ENCODE data around the gene ITGB4. TPM values are rescaled to one million over a fixed set of nuclear protein-coding genes. Genes with fewer than 3 reads are reported as not detected.

ITGB4 gene
- total RNA-seq, 1 donor from 2014 or later: 34.4 TPM

DNA sequence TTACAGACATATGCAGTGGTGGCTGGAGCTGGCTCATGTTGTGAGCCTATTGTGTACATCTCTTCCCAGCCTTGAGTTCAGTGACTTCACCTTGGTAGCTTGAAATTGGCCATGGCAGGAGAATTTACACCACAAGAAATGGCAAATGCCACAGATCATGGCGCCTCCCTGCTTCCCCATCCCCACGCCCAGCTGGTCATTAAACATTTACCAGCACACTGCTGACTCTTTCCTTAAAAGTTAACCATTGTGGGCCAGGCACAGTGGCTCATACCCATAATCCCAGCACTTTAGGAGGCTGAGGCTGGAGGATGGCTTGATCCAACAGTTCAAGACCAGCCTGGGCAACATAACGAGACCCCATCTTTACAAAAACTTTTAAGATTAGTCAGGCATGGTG is 22.6 kb upstream of the ITGB4 start:
- DNase-seq: no peak

DNA sequence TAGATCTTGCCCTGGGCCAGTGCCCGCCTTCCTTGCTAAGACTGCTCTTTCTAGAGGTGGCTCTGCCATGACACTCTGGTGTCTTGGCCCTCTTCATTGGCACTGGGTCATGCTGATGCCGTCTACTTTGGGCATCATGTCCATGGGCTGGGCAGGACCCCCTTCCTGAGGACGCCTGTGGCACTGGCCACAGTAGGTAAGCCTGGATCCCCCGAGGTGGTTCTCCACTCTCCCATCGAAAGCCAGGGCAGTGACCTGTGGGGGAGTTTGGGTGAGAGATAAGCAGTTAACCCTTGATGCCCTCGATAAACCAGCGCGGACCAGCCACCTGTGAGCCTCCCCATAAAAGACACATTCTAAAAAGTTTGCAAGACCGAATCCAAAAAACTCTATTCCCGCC is 20.0 kb upstream of the ITGB4 start:
- no peak for DNase-seq

DNA sequence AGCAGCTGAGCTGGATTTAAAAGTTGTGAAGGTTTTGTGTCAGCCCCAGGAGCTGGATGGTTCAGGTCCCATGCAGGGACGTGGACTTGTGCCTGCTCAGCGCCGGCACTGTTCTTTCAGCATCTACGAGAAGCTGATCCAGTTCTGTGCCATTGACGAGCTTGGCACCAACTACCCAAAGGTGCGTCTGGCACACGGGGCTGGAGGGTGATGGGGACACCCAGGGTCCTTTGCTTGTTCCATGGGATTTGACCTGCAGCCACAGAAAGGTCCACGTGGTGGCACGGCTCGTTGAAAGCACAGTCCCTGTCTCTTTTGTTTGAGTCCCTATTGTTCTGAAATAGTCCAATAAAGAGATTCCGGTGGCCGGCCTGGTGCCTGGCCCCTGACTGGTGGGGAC is 18.1 kb upstream of the ITGB4 start:
- DNase-seq: no peak

DNA sequence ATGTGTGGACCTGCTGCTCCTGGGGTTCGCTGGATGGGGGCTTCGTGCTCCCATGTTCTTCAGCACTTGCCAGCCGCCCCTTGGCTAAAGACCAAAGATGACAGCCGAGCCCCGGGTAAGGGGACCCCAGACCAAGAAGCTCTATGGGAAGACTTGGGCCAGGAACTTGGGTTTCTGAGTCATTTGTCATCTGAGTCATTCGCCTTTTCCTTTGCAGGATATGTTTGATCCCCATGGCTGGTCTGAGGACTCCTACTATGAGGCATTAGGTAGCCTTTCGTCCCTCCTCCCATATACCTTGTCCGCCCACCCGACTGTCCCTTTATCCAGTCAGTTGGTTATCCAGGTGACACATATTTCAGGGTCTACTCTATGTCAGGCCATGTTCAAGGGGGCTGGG is 17.7 kb upstream of the ITGB4 start:
- peak; percentile 67 for DNase-seq

DNA sequence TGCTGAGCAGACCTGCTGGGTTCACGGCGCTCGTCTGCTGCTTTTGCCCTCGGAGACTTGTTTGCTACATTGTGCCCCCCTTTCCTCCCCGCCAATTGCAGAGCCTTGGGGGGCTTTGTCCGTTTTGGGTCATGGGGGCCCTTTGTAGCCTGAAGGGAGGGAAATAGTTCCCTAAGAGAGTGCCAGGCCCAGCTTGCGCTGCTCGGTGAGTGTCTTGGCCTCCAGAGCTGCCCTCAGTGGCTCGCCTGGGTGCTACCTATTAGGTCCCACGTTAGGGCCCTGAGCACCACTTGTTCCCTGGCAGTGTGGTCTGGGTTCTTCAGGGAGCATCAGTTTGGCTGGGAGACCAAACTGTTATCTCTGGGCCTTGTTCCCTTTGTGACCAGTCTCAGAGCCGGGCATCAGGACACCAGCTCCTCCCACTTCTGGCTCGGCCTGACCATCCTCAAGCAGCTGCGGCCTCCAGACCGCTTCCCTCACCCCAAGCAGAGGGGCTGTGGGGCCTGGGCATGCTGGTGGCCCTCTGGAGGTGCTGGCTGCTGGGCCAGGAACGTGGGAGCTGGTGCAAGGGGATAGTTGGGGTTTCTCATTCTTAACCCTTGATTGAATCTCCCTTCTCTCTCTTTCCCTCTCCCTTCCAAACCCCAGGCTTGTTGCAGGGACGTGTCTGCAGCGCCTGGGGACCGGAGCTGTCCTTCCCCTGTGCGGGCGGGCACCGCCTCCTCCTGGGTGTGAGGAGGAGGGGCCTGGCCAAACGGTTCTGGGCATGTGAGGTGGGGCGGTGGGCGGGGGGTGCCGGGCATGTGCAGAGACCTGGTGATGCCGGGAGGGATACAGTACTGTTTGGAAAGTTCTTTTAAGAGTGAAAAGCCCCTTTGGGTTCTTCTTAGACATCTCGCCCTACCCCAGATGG is 16.0 kb upstream of the ITGB4 start:
- DNase-seq: no peak

DNA sequence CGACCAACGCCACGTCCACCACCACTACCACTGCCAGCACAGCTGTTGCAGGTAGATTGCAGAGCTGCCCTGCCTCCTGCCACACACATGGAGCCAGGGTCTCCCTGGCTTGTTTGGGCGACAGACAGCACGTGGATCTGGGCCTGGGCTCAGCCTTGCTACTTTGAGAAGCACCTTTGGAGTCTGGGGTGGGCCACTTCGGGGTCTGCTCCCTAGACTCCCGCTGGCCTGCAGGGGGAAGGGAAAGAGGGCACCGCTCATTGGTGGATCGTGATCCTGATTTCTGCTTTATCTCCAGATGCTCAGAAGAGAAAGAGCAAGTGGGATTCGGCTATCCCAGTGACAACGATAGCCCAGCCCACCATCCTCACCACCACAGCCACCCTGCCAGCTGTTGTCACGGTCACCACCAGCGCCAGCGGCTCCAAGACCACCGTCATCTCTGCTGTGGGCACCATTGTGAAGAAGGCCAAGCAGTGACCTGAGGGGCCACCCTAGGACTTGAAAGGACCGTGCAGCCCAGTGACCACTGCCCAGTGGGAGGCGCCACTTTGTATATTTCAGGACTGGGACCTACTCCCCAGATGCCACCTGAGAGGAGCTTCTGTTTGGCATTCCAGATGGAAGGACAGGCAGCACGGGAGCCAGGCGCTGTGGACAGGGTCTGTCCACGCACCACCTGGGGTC is 15.1 kb upstream of the ITGB4 start:
- no peak for DNase-seq

DNA sequence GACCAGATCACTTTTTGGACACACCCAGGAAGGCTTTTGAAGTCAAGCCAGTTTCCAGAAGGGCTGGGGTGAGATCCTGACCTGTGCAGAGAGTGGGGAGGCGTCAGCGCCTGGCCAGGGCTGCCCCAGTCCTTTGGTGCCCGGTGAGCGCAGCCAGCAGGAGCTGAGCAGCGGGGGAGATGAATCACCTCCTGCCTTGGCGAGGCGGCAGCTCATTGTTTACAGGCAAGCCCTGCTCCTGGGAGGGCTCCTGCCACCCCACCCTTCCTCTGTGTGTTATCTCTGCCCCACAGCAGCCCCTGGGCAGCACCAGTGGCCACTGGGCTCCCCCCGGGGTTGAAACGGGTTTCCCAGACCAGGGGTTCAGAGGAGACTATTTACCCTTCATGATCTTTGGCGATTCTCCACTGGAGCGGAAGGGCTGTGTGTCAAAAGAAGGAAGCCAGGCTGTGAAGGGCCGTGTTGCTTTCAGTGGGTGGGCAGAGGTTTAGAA is 14.1 kb upstream of the ITGB4 start:
- peak; percentile 95 for DNase-seq

DNA sequence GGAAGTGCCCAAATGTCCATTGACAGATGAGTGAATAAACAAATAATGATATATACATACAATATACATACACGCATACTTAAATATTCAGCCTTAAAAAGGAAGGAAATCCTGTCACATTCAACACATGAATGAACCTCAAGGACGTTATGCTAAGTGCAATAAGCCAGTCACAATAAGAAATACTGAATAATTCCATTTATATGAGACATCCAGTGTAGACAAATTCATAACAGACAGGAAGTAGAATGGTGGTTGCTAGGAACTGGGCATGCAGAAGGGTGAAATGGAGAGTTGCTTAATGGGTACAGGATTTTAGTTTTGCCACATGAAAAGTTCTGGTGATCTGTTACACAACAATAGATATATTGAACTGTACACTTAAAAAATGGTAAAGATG is 8.8 kb upstream of the ITGB4 start:
- no peak for DNase-seq

DNA sequence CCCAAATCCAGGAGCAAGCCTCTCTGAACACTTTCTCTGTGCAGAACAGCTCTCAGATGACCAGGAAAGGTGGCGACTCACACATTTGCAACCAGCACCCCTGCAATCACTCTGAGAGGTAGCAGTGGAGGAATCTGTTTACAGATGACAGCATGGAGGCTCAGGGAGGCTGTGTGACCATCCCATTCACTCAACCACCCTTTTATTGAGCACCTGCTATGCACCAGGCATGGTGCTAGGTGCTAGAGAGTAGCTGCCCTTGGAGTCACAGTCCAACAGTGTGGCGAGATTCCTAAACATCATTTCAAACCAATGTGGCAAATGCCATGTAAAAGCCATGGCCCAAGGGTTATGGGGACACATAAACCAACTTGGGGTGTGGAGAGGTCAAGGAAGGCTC is 1.5 kb upstream of the ITGB4 start:
- no peak for DNase-seq

DNA sequence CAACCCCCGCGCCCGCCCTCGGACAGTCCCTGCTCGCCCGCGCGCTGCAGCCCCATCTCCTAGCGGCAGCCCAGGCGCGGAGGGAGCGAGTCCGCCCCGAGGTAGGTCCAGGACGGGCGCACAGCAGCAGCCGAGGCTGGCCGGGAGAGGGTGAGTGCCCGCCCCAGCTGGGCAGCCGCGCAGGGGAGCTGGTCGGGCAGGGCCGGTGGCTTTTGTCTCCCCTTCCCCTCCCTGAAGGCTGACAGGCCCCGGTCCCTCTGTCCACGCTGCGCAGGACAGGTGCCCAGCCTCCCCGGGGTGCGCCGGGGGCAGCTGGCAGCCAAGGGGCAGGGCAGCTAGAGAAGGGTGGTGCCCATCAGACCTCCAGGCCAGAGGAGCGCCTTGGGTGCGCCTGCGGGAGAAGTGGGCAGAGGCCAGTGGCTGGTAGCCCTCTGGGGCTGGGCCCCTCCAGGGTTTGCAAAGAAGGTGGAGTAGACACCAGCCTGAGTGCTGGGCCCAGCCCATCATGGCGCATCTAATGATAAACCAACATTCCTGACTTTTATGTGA is 278 bp downstream of the ITGB4 start:
- no peak for DNase-seq

DNA sequence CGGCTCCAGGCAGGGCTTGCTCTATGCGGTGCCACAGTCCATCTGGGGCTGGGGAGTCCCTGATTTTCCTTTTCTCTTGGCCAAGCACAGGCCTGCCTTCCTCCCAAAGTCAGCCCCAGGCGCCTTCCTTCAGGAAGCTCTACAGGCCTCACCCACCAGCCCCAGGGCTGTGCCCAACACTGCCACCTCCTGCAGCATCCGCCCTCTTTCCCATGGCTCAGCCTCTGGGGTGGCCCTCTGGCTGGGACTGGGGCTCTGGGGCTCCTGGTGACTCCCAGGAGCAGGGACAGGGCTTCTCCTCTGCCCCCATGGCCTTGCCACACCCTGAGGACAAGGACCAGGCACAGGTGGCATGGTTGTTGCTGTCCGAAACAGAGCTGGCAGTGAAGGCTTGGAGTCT is 817 bp downstream of the ITGB4 start:
- DNase-seq: no peak

DNA sequence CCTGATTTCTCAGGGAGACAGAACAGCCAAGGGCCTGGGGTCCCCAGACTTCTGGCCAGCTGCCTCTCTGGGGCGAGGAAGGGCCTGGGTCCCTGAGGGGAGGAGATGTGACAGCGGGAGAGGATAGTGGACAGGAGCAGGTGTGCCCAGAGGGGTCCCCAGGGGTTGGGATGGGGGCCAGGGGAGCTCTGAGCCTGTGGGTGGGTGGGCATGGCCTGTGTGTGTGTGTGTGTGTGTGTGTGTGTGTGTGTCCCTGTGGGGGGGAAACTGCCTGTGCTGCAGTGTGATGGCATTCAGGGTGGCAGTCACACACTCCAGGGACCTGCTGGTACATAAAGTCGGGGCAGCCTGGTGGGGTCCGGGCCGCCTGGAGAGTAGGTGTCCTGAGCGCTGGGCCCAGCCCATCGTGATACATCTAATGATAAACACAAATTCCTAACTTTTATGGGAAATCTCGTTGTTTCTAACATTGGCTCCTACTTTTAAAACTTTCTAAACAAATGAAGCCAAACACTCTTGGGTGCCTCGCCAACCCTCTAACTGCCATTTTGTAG is 1.4 kb downstream of the ITGB4 start:
- DNase-seq: no peak

DNA sequence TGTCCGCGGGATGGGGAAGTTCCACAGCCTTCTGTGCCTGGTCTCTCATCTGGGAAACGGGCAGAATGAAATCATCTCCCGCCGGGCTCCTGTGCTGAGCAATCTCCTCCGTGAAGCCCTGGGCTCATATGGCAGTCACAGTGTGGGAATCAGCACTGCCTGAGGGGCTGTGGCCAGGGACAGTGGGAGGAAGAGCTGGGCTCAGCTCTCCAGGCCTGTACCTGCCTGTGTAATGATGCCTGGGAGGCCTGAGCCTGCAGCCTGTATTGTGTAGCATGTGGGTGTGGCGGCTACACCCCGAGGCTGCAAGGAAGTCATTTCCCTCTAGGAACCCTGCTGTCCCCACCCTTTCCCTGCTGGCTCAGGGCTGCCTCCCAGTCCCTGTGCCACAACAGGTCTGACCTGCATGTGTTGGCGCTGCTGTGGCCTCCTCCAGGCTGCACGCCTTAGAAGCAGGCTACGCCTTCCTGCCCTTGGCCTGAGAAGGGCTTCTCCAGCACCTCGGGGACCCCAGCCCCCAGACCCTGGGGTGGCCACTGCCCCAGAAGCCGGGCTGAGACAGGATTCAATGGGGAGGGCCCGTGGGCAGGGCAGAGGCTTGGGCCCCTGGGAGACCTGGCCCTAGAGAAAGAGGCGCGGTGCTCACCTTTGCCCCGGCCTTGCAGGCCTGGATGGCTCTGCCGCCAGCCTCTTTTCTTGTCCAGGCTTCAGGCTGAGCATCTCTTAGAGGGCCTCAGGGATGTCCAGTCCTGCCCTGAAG is 2.1 kb downstream of the ITGB4 start:
- DNase-seq: no peak

DNA sequence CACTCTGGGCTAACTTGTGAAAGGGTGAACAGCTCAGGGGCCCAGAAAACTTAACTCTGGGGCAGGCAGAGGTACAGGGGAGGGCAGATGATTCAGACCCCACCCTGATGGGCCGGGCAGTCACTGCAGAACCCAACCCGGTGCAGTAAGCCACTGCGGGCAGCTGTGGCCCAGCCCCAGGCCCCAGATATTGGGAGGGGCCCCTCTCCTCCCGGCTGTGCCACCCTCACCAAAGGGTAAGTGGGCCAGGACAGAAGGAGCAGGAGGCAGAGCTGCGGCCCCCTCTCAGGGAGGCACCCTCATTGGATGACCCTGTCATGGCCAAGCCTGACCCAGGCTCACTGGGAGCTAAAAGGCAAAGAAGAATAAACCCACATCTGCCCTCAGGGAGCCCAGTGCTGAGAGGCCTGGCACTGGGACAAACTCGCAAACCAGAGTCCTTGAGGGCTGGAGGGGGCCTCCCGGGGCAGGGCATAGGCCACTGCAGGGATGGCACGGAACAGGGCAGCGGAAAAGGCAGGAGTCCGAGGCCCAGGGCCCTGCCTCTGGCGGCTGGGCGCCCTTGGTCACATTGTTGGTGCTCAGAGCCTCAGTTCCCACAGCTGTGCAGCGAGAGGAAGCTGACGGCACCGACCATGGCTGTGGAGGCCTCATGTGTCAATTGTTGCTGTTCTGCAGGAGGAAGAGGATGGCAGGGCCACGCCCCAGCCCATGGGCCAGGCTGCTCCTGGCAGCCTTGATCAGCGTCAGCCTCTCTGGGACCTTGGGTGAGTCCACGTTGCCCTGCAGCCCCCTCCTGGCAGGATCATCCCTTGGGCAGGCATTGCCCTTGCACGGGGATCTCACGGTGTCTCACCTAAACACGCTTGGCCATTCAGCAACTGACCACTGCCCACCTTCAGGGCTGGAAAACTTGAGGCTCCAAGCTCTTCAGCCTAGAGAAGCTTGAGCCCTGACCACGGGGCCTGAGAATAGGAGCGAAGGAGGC is 3.1 kb downstream of the ITGB4 start:
- no peak for DNase-seq

DNA sequence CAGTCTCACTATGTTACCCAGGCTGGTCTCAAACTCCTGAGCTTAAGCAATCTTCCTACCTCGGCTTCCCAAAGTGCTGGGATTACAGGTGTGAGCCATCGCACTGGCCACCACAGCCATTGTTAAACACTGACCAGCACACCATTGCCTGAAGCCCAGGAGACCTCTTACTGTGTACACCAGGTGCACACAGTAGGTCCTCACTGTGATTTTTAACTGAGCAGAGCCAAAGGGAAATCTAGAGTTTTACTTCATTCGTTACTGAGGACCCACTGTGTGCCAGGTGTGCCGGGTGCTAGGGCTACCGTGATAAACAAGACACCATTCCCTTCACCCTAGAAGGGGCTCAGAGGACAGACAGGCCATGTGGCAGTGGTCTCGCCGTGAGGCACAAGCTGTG is 4.2 kb downstream of the ITGB4 start:
- DNase-seq: no peak

DNA sequence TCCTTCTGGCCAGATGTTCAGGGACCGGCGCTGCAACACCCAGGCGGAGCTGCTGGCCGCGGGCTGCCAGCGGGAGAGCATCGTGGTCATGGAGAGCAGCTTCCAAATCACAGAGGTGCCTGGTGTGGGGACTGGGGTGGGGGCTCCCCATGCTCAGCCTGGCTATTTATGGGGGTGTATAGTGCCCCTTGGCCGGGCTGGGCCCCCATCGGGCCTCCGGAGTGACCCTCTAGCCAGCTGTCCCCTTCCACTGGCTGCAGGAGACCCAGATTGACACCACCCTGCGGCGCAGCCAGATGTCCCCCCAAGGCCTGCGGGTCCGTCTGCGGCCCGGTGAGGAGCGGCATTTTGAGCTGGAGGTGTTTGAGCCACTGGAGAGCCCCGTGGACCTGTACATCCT is 6.1 kb downstream of the ITGB4 start:
- DNase-seq: no peak

DNA sequence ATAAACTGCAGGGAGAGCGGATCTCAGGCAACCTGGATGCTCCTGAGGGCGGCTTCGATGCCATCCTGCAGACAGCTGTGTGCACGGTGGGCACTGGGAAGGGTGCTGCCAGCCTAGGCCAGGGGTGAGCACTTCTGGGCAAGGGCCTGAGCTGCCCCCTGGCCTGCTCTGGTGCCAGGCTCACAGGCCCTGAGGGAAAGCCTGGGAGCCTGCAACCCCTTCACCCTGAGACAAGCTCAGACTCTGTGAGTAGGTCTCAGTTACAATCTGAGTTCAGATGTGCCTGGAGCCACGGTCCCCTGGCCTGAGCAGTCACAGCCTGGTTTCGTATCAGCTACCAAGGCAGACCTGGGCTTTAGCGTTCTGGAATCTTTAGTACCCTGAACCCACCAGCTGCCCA is 8.1 kb downstream of the ITGB4 start:
- DNase-seq: no peak

DNA sequence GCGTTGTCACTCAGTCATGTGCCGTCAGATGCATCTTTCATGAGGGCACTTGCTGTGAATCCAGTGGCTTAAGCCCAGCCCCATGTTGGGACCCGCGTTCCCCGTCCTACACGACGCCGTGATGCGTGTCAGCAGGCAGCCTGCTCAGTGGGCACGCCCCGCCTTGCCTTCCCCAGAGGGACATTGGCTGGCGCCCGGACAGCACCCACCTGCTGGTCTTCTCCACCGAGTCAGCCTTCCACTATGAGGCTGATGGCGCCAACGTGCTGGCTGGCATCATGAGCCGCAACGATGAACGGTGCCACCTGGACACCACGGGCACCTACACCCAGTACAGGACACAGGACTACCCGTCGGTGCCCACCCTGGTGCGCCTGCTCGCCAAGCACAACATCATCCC is 8.8 kb downstream of the ITGB4 start:
- DNase-seq: no peak

DNA sequence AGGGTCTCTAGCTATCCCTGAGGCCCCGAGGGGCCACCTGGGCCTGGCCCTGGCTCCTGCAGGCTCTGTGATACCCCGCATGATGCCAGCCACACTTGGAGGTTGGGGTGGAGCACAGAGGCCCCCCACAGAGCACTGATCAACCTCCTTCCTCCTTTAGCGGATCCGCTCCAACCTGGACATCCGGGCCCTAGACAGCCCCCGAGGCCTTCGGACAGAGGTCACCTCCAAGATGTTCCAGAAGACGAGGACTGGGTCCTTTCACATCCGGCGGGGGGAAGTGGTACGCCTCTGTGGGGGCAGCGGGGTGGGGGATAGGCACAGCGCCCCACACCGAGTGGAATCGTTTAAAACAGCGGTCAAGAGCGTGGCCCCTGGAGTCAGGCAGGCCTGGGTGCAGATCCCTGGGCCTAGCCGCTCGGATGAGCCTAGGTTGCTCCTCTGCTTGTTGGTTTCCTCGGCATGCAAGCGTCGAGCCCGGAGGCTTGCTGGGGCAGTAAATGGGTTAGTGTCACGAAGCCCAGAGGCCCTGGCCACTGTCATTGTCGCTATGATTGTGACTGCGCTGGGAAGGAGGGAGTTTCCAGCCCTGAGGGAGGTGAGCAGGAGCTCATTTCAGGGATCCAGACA is 9.9 kb downstream of the ITGB4 start:
- no peak for DNase-seq

DNA sequence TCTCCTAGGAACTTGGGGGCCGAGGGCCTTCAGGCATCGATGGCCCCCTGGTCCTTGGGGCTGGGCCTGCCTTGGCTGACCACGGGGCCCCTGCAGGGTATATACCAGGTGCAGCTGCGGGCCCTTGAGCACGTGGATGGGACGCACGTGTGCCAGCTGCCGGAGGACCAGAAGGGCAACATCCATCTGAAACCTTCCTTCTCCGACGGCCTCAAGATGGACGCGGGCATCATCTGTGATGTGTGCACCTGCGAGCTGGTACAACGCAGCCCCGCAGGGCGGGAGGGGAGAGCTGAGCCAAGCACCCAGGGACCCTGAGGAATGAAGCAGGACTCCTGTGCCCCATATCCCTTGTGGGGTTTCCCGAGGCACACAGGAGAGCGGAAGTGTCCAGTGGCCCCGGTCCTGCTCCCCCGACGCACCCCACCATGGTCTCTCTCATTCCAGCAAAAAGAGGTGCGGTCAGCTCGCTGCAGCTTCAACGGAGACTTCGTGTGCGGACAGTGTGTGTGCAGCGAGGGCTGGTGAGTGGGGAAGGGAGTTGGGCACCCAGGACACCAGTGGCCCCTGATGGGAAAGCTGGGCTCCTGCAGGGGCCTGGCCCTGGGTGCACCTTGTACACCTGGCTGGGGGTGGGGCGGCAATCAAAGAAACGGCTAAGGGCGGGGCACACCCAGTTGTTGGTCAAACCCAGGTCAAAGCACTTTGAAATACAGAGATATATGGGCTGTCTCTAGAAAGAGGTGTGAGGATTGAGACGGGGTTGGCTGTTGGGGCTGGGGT is 10.6 kb downstream of the ITGB4 start:
- no peak for DNase-seq

All from dermis blood vessel endothelial cell (primary cell).